ENCODE results near the gene CETN1.

DNA sequence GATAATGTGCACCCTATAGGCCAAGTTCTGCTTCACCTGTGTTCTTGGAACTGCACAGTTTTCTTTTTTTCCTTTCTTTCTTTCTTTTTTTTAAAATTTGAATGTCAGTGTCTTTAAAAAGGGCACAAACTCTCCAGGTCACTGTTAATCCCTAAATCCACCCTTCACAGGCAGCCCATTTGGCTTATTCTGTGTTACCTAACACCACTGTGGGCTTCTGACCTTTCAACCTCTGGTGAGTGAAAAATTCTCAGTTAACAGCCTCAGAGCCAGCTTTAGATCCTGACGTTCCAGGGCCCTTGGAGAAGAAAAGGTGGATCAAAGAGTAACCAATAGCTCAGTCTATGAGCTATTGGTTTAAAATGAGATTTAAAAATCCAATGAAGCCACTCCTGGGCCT lies 6.8 kb upstream of the CETN1 start:
- no peak for TF ChIP-seq POLR2A (IDR thresholded peaks at IDR 0.05)
- TF ChIP-seq, protein P1, sequence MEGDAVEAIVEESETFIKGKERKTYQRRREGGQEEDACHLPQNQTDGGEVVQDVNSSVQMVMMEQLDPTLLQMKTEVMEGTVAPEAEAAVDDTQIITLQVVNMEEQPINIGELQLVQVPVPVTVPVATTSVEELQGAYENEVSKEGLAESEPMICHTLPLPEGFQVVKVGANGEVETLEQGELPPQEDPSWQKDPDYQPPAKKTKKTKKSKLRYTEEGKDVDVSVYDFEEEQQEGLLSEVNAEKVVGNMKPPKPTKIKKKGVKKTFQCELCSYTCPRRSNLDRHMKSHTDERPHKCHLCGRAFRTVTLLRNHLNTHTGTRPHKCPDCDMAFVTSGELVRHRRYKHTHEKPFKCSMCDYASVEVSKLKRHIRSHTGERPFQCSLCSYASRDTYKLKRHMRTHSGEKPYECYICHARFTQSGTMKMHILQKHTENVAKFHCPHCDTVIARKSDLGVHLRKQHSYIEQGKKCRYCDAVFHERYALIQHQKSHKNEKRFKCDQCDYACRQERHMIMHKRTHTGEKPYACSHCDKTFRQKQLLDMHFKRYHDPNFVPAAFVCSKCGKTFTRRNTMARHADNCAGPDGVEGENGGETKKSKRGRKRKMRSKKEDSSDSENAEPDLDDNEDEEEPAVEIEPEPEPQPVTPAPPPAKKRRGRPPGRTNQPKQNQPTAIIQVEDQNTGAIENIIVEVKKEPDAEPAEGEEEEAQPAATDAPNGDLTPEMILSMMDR (IDR thresholded peaks at IDR 0.05): no peak

Data from uterus (tissue), 2 donors.